ENCODE results near the gene GCKR. TPM values are rescaled to one million over a fixed set of nuclear protein-coding genes. Genes with fewer than 3 reads are reported as not detected.

The GCKR gene
- total RNA-seq, 1 experiment from 2014 or later: 0.11 TPM

DNA sequence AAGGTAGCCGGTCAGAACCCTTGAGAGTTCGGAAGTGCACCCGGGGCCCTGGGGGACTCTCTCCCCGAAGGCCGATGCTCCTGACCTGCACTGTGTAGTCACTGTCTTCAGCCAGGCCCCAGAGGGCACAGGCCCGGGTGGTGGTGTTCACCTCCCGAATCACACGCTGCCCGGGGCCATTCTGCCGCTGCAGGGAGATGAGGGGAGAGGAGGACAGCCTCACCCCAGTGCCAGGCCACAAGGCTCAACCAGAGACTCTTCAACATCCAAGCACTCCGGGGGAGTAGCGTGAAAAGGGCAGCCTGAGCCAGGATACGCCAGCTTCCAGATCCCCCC lies 2.7 kb upstream of the GCKR start:
- no peak overlapping the region for H4K5ac ChIP-seq (ENCODE audit: insufficient read length, low read depth, low read length)
- H2BK5ac ChIP-seq (ENCODE audit: insufficient read length, low read length): no peak overlapping the region
- H3K9me3 ChIP-seq (ENCODE audit: control insufficient read depth, low read depth, low read length): no peaks in the 10 kb centered on the region
- H3K23me2 ChIP-seq (ENCODE audit: insufficient read length, low read depth, low read length, poor library complexity, severe bottlenecking): peaks cover 8% of the 10 kb centered on the region
- Mint-ChIP-seq H3K27me3 (ENCODE audit: low read depth) (peaks cover 49% of the 10 kb centered on the region), H3K4me3 (peak overlapping the region; percentile 74 to 83), H3K36me3 (ENCODE audit: insufficient read depth in 1 of 3, low read depth in 3 of 3) (peaks cover 2 to 16% (median 10%) of the 10 kb centered on the region in 3 experiments), H3K4me1 (peaks cover 26 to 32% of the 10 kb centered on the region in 2 experiments), H3K9me3 (no peaks in the 10 kb centered on the region), H3K27ac (no peak overlapping the region)
- no CpG with 5 or more reads among the region's 13 CpGs for WGBS (ENCODE audit: extremely low coverage, insufficient read length, low lambda C conversion rate)
- H4K20me1 ChIP-seq (ENCODE audit: control insufficient read depth, insufficient read depth, insufficient read length): no peaks in the 10 kb centered on the region
- no peak overlapping the region for H3T11ph ChIP-seq (ENCODE audit: low read length)
- no peak overlapping the region for H4K8ac ChIP-seq (replicated peaks; ENCODE audit: insufficient read length, low read depth, low read length)
- H2BK20ac ChIP-seq (ENCODE audit: low read depth, low read length, poor library complexity, severe bottlenecking): no peak overlapping the region
- H2BK12ac ChIP-seq (ENCODE audit: insufficient read length, low read depth, low read length): no peak overlapping the region
- no peak overlapping the region for H3K9ac ChIP-seq (ENCODE audit: extremely low read depth, insufficient read length, low read length)
- no peaks in the 10 kb centered on the region; the same call in 1 of the 2 replicates for H3K4me1 ChIP-seq (ENCODE audit: insufficient read depth, low read length)
- no peak overlapping the region for H3K4ac ChIP-seq (ENCODE audit: low read depth, low read length)
- no peak overlapping the region for H2AK5ac ChIP-seq (ENCODE audit: insufficient read length, low read length)
- H3K56ac ChIP-seq (ENCODE audit: insufficient read length, low read depth, low read length): no peak overlapping the region
- H3K27ac ChIP-seq (ENCODE audit: insufficient read length, low read depth, low read length): no peak overlapping the region
- TF ChIP-seq, protein P1, sequence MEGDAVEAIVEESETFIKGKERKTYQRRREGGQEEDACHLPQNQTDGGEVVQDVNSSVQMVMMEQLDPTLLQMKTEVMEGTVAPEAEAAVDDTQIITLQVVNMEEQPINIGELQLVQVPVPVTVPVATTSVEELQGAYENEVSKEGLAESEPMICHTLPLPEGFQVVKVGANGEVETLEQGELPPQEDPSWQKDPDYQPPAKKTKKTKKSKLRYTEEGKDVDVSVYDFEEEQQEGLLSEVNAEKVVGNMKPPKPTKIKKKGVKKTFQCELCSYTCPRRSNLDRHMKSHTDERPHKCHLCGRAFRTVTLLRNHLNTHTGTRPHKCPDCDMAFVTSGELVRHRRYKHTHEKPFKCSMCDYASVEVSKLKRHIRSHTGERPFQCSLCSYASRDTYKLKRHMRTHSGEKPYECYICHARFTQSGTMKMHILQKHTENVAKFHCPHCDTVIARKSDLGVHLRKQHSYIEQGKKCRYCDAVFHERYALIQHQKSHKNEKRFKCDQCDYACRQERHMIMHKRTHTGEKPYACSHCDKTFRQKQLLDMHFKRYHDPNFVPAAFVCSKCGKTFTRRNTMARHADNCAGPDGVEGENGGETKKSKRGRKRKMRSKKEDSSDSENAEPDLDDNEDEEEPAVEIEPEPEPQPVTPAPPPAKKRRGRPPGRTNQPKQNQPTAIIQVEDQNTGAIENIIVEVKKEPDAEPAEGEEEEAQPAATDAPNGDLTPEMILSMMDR (conservative IDR thresholded peaks at IDR 0.05): no peak
- H2BK15ac ChIP-seq (ENCODE audit: low read depth, low read length): no peak overlapping the region
- no peaks in the 10 kb centered on the region; the same call in 1 of the 2 replicates for H3K27me3 ChIP-seq (ENCODE audit: insufficient read depth, low read length)
- H3K14ac ChIP-seq (ENCODE audit: insufficient read depth, low read length): no peak overlapping the region
- H2BK120ac ChIP-seq (ENCODE audit: low read depth, low read length, poor library complexity, severe bottlenecking): no peak overlapping the region
- H3K79me1 ChIP-seq (ENCODE audit: insufficient read depth, low read depth, low read length, poor library complexity, severe bottlenecking): no peaks in the 10 kb centered on the region
- H3K23ac ChIP-seq (ENCODE audit: insufficient read length, low read depth, low read length): no peak overlapping the region
- H3K4me2 ChIP-seq (ENCODE audit: insufficient read depth, insufficient read length, low read length): peak overlapping the region; percentile 54
- no peak overlapping the region for H4K91ac ChIP-seq (ENCODE audit: insufficient read length, low read depth, low read length)
- no peak for DNase-seq
- no peaks in the 10 kb centered on the region for H3K79me2 ChIP-seq (ENCODE audit: insufficient read depth, low read length)
- H3K18ac ChIP-seq (ENCODE audit: insufficient read length, low read depth, low read length): no peak overlapping the region
- H2AFZ ChIP-seq (ENCODE audit: low read length): no peak overlapping the region

Data from H9 (cell line).